Mesendoderm (in vitro differentiated cells): ENCODE results near the gene HCRTR2. TPM values are rescaled to one million over a fixed set of nuclear protein-coding genes. Genes with fewer than 3 reads are reported as not detected.
A peak's percentile ranks its signal among the peaks of the same experiment; 100 is the strongest.

Experiments
- DNase-seq: peaks from one replicate; pipeline ENCODE4 v3.0.0; 2013
- H2AK5ac ChIP-seq: 2 replicates; pipeline ENCODE4 v1.6.1; 2013; ENCODE audit warnings: low read length, inconsistent platforms
- H2BK120ac ChIP-seq: 2 replicates; pipeline ENCODE4 v1.6.1; 2013; ENCODE audit warnings: low read depth, mild to moderate bottlenecking, low read length, moderate library complexity, mixed read lengths
- H2BK15ac ChIP-seq: replicated peaks from 2 replicates; pipeline ENCODE4 v1.6.1; 2013; ENCODE audit warnings: low read depth, mild to moderate bottlenecking, moderate library complexity
- H2BK5ac ChIP-seq: 2 replicates; pipeline ENCODE4 v1.6.1; 2013; ENCODE audit warnings: low read length, inconsistent platforms
- H3K18ac ChIP-seq: 2 replicates; pipeline ENCODE4 v1.6.1; 2013; ENCODE audit warnings: mild to moderate bottlenecking, low read length, mixed read lengths
- H3K23ac ChIP-seq: one replicate; pipeline ENCODE4 v1.6.1; 2013; ENCODE audit warnings: low read length
- H3K27ac ChIP-seq: 2 replicates; pipeline ENCODE4 v1.5.1; 2013; ENCODE audit warnings: low read depth, mild to moderate bottlenecking, inconsistent platforms, low read length, moderate library complexity
- H3K27me3 ChIP-seq: 2 replicates; pipeline ENCODE4 v1.6.1; 2013; ENCODE audit warnings: low read length, control low read depth, mild to moderate bottlenecking, inconsistent platforms; ENCODE audit not compliant: insufficient read depth, poor library complexity
- H3K36me3 ChIP-seq: 2 replicates; pipeline ENCODE4 v1.6.1; 2013; ENCODE audit warnings: low read length, inconsistent platforms; ENCODE audit not compliant: control insufficient read depth, insufficient read depth
- H3K4ac ChIP-seq: one replicate; pipeline ENCODE4 v1.6.1; 2013; ENCODE audit warnings: low read depth, mild to moderate bottlenecking, low read length, moderate library complexity
- H3K4me1 ChIP-seq: 2 replicates; pipeline ENCODE4 v1.6.1; 2013; ENCODE audit warnings: low read depth, low read length, inconsistent platforms; ENCODE audit not compliant: control insufficient read depth
- H3K4me2 ChIP-seq: 2 replicates; pipeline ENCODE4 v1.6.1; 2013; ENCODE audit warnings: low read length
- H3K4me3 ChIP-seq: 2 replicates; pipeline ENCODE4 v1.5.1; 2013; ENCODE audit warnings: mild to moderate bottlenecking, low read length
- H3K56ac ChIP-seq: one replicate; pipeline ENCODE4 v1.6.1; 2013; ENCODE audit warnings: low read length
- H3K79me1 ChIP-seq: 2 replicates; pipeline ENCODE4 v1.6.1; 2013; ENCODE audit warnings: low read length, inconsistent platforms
- H3K79me2 ChIP-seq: 2 replicates; pipeline ENCODE4 v1.6.1; 2013; ENCODE audit warnings: mild to moderate bottlenecking, low read length; ENCODE audit not compliant: control insufficient read depth, insufficient read depth
- H3K9ac ChIP-seq: 2 replicates; pipeline ENCODE4 v1.6.1; 2013; ENCODE audit warnings: low read length, inconsistent platforms
- H4K5ac ChIP-seq: one replicate; pipeline ENCODE4 v1.6.1; 2013; ENCODE audit warnings: low read length
- H4K8ac ChIP-seq: one replicate; pipeline ENCODE4 v1.6.1; 2013; ENCODE audit warnings: low read depth, mild to moderate bottlenecking, control low read depth, low read length, moderate library complexity
- WGBS: extraction: QIAGEN DNeasy Blood & Tissue Kit; methylation state at CpG from one replicate; pipeline ENCODE4 v1.1.7; 2013; ENCODE audit warnings: low lambda C conversion rate, missing lambda C conversion rate; ENCODE audit not compliant: insufficient coverage; ENCODE audit errors: extremely low coverage; 5-methylcytosine and 5-hydroxymethylcytosine counted together
- polyA plus RNA-seq, 2 experiments: library from polyadenylated mRNA; stranded (reverse); fragments of 200-250 nt; gene quantifications; one replicate each; pipeline ENCODE4 v1.2.3, GENCODE V29; 2013

Gene HCRTR2
- polyA plus RNA-seq (2013, experiment 1 of 2) = 0.07 TPM
- polyA plus RNA-seq (2013, experiment 2 of 2) = 0.06 TPM

DNA sequence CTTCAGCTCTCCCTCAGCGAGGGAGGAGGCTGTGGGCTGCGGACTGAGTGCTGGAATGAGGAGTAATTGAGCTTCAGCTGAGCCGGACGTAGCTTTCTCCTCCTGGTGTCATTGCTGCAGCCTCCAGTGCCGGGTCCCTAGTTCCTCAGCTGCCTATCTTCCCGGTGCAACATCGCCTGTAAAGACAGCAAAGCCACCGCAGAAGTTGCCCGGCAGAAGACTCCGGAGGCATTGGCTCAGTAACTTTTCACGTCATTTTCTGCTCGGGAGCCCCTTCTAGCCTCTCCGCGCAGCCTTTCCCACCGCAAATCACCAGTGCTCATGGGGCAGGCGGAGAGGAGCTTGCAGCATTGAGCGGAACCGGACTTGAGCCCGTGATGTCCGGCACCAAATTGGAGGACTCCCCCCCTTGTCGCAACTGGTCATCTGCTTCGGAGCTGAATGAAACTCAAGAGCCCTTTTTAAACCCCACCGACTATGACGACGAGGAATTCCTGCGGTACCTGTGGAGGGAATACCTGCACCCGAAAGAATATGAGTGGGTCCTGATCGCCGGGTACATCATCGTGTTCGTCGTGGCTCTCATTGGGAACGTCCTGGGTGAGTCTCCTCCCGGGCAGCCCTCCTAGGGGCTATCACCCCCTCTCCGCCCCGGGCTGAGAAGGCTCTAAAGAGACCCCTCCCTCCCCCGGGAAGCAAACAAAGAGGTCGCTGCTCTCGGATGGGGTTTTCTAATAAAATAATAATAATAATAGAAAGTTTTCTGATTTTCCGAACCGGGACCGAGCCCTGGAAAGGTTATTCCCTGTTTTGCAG is at the start of gene HCRTR2:
Gene HCRTR2 (plus strand): TSS at position 305 of the 816 bp plus-strand sequence. CDS start 73 bp downstream, at position 378.
- Histone ChIP-seq H3K79me1 (no peaks in the 10 kb centered on the region), H2BK120ac (no peak within 1 kb of the TSS)

DNA sequence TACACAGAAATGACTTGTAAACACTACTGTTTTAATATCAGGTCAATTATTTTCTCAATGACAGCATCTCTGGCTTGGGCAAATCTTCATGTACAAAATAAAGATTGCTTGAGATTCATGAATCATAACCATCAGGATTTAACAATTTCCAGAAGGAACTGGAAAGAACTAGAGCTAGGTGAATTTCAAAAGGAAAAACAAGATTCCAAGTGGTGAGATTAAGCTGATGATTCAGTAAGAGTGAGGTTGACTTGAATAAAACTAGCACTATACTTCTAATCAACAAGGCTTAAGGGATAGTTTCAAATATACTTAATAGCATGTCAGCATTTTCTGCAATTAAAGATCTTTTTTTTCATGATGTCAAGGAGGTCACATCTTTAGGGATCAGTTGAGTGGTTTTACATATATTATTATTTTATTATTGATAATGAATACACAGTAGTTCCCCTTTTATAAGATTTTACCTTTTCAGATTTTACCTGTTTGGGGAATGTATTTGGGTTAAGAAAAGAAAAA is 43.5 kb upstream of the HCRTR2 start:
- Histone ChIP-seq H3K27me3 (no peaks in the 10 kb centered on the region), H3K27ac (no peak overlapping the region), H3K56ac (no peak overlapping the region), H2BK15ac (no peak overlapping the region), H3K36me3 (no peaks in the 10 kb centered on the region), H3K4ac (no peak overlapping the region), H3K23ac (no peak overlapping the region), H3K9ac (no peak overlapping the region), H3K4me3 (no peak overlapping the region), H4K8ac (no peak overlapping the region), H3K18ac (no peak overlapping the region), H4K5ac (no peak overlapping the region), H3K79me1 (no peaks in the 10 kb centered on the region), H2AK5ac (no peak overlapping the region), H2BK120ac (no peak overlapping the region), H2BK5ac (no peak overlapping the region), H3K4me2 (no peak overlapping the region), H3K79me2 (no peaks in the 10 kb centered on the region), H3K4me1 (no peaks in the 10 kb centered on the region)
- no peak for DNase-seq

More for the DNA sequence above, at the start of gene HCRTR2:
- Histone ChIP-seq H2BK5ac (no peak within 1 kb of the TSS), H3K4me1 (peaks cover 2% of the 10 kb centered on the region), H3K4me3 (peak within 1 kb of the TSS; percentile 29), H3K9ac (peak within 1 kb of the TSS; percentile 45), H3K56ac (peak within 1 kb of the TSS; percentile 69), H3K79me2 (no peaks in the 10 kb centered on the region), H4K5ac (no peak within 1 kb of the TSS), H3K36me3 (no peaks in the 10 kb centered on the region), H2AK5ac (no peak within 1 kb of the TSS), H3K4me2 (peak within 1 kb of the TSS; percentile 97), H3K27me3 (no peaks in the 10 kb centered on the region), H4K8ac (no peak within 1 kb of the TSS), H3K27ac (no peak within 1 kb of the TSS), H3K23ac (no peak within 1 kb of the TSS), H3K18ac (no peak within 1 kb of the TSS), H3K4ac (no peak within 1 kb of the TSS), H2BK15ac (no peak within 1 kb of the TSS)
- peak; percentile 64 for DNase-seq
- no CpG with 5 or more reads among the region's 42 CpGs for WGBS

GRCh38 chr6:55131616-55132015 is 42.7 kb upstream of the HCRTR2 start:
- H3K36me3 ChIP-seq = no peaks in the 10 kb centered on the region
- H3K4me3 ChIP-seq = no peak overlapping the region
- H3K4me1 ChIP-seq = no peaks in the 10 kb centered on the region
- no peak overlapping the region for H3K23ac ChIP-seq
- WGBS = no CpG with 5 or more reads among the region's 1 CpG
- H3K4ac ChIP-seq = no peak overlapping the region
- no peak overlapping the region for H4K8ac ChIP-seq
- no peak overlapping the region for H3K27ac ChIP-seq
- H3K79me2 ChIP-seq = no peaks in the 10 kb centered on the region
- no peak overlapping the region for H3K18ac ChIP-seq
- no peak overlapping the region for H3K9ac ChIP-seq
- no peak overlapping the region for H3K56ac ChIP-seq
- no peaks in the 10 kb centered on the region for H3K79me1 ChIP-seq
- no peak overlapping the region for H4K5ac ChIP-seq
- no peak overlapping the region for H2BK15ac ChIP-seq
- no peaks in the 10 kb centered on the region for H3K27me3 ChIP-seq
- DNase-seq = no peak
- H2AK5ac ChIP-seq = no peak overlapping the region
- no peak overlapping the region for H2BK5ac ChIP-seq
- no peak overlapping the region for H2BK120ac ChIP-seq
- no peak overlapping the region for H3K4me2 ChIP-seq

GRCh38 chr6:55136916-55137315 is 37.4 kb upstream of the HCRTR2 start:
- H2BK5ac ChIP-seq = no peak overlapping the region
- no peak overlapping the region for H4K8ac ChIP-seq
- H3K27me3 ChIP-seq = no peaks in the 10 kb centered on the region
- no peak overlapping the region for H3K18ac ChIP-seq
- H3K27ac ChIP-seq = no peak overlapping the region
- H3K4me1 ChIP-seq = no peaks in the 10 kb centered on the region
- no peak overlapping the region for H3K23ac ChIP-seq
- H2BK120ac ChIP-seq = no peak overlapping the region
- no peak overlapping the region for H3K4me3 ChIP-seq
- no peak overlapping the region for H3K56ac ChIP-seq
- no peaks in the 10 kb centered on the region for H3K79me2 ChIP-seq
- H2AK5ac ChIP-seq = no peak overlapping the region
- H3K9ac ChIP-seq = no peak overlapping the region
- H3K79me1 ChIP-seq = no peaks in the 10 kb centered on the region
- no peak for DNase-seq
- H3K4ac ChIP-seq = no peak overlapping the region
- no peak overlapping the region for H4K5ac ChIP-seq
- H3K36me3 ChIP-seq = no peaks in the 10 kb centered on the region
- no peak overlapping the region for H3K4me2 ChIP-seq
- no peak overlapping the region for H2BK15ac ChIP-seq

DNA sequence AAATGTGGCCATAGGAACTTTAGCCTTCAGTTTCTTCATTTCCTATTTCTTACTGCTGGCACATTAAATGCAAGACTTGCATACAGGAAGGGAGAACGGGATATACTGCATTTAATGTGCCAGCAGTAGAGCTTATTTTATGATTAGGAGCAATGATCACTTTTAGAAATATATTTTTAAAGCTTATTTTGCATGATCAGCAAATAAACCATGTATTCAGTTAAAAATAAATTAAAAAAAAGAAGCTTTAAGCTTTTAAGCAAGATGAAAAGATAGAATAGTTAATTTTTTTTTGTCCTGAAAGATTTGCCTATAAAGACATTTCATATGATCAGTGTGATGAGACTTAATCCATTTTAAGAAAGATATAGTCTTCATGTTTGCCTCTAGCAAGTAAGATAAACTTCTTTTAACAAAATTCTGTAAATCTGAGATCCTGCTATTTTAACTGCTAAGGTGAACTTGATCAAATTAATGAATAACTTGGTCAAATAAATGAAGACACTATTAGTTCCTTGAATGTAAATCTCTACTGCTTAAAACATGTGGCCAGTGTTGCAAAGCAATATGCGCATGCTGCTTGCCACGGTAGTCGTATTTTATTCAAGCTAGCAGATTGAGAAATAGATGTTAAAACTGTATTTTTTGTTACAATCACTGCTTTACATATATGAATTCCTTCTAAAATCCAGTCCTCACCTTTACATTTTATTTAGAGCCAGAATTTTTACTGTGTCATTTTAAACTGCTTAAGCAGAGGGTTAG is 36.2 kb upstream of the HCRTR2 start:
- H3K4me1 ChIP-seq = no peaks in the 10 kb centered on the region
- H3K79me2 ChIP-seq = no peaks in the 10 kb centered on the region
- H2BK120ac ChIP-seq = no peak overlapping the region
- H3K4me3 ChIP-seq = no peak overlapping the region
- DNase-seq = no peak
- H2BK5ac ChIP-seq = no peak overlapping the region
- no peak overlapping the region for H3K27ac ChIP-seq
- no peak overlapping the region for H3K56ac ChIP-seq
- H4K8ac ChIP-seq = no peak overlapping the region
- no peaks in the 10 kb centered on the region for H3K27me3 ChIP-seq
- H3K23ac ChIP-seq = no peak overlapping the region
- no peaks in the 10 kb centered on the region for H3K79me1 ChIP-seq
- H4K5ac ChIP-seq = no peak overlapping the region
- H3K36me3 ChIP-seq = no peaks in the 10 kb centered on the region
- no peak overlapping the region for H3K4ac ChIP-seq
- H3K18ac ChIP-seq = no peak overlapping the region
- H2BK15ac ChIP-seq = no peak overlapping the region
- H2AK5ac ChIP-seq = no peak overlapping the region
- H3K4me2 ChIP-seq = no peak overlapping the region
- no peak overlapping the region for H3K9ac ChIP-seq
- WGBS = no CpG with 5 or more reads among the region's 4 CpGs
